OCI-LY3 (cell line): Measurements from ENCODE around the gene CD2BP2.
"Not testable (repeated sequence)": the region's sequence is repeated elsewhere in the genome, so short reads cannot be mapped to it uniquely, and the experiment has no call there.

Experiments used
- H2AFZ ChIP-seq: fragments of 200-600, 300-600 bp; shearing (Covaris generic); 2 replicates; pipeline ENCODE4 v1.6.0; 2014; ENCODE audit warnings: antibody characterized with exemption, low read depth, low read length
- H3K27ac ChIP-seq: fragments of 200-600, 300-600 bp; sonication (generic); 2 replicates; pipeline ENCODE4 v1.5.1; 2014; ENCODE audit warnings: mild to moderate bottlenecking, low read length, moderate library complexity, mixed read lengths
- H3K27me3 ChIP-seq: fragments of 200-600, 300-600 bp; sonication (generic); 2 replicates; pipeline ENCODE4 v1.6.1; 2014; ENCODE audit warnings: low read depth, low read length, mixed read lengths
- H3K36me3 ChIP-seq: fragments of 200-600, 300-600 bp; sonication (generic); replicated peaks from 2 replicates; pipeline ENCODE3; 2014; ENCODE audit warnings: low read depth, low read length, mixed read lengths
- H3K4me1 ChIP-seq: fragments of 300-600, 200-600 bp; sonication (generic); 2 replicates; pipeline ENCODE4 v1.6.1; 2014; ENCODE audit warnings: low read length, mixed read lengths
- H3K4me2 ChIP-seq: fragments of 200-600, 300-600 bp; sonication (generic); 2 replicates; pipeline ENCODE4 v1.6.1; 2014; ENCODE audit warnings: low read length, mixed read lengths
- H3K4me3 ChIP-seq: fragments of 300-600, 200-600 bp; sonication (generic); 2 replicates; pipeline ENCODE4 v1.5.1; 2014; ENCODE audit warnings: antibody characterized with exemption, mild to moderate bottlenecking, low read length, moderate library complexity
- H3K79me2 ChIP-seq: fragments of 300-600, 200-600 bp; shearing (Covaris generic); 2 replicates; pipeline ENCODE4 v1.6.1; 2014; ENCODE audit warnings: mild to moderate bottlenecking, low read length, mixed read lengths
- H3K9ac ChIP-seq: fragments of 300-600, 200-600 bp; shearing (Covaris generic); 2 replicates; pipeline ENCODE4 v1.6.0; 2014; ENCODE audit warnings: mild to moderate bottlenecking, low read length, moderate library complexity
- H3K9me3 ChIP-seq: fragments of 200-600, 300-600 bp; shearing (Covaris generic); 2 replicates; pipeline ENCODE4 v1.6.1; 2014; ENCODE audit warnings: low read length, mixed read lengths; ENCODE audit not compliant: insufficient read depth
- H4K20me1 ChIP-seq: fragments of 200-600, 300-600 bp; sonication (generic); 2 replicates; pipeline ENCODE4 v1.6.1; 2016; ENCODE audit warnings: low read length, mixed read lengths; ENCODE audit not compliant: insufficient read depth
- CTCF ChIP-seq: fragments of 200-600, 300-600 bp; sonication (generic); IDR thresholded peaks from 2 replicates; pipeline ENCODE4 v1.5.1; 2014; ENCODE audit warnings: antibody characterized with exemption, low read length, low read depth
- EZH2phosphoT487 ChIP-seq: fragments of 200-600 bp; shearing (Covaris generic); IDR thresholded peaks from 2 replicates; pipeline ENCODE4 v1.6.1; 2018; ENCODE audit warnings: antibody characterized with exemption, mixed run types, low read depth

The CD2BP2 gene

DNA sequence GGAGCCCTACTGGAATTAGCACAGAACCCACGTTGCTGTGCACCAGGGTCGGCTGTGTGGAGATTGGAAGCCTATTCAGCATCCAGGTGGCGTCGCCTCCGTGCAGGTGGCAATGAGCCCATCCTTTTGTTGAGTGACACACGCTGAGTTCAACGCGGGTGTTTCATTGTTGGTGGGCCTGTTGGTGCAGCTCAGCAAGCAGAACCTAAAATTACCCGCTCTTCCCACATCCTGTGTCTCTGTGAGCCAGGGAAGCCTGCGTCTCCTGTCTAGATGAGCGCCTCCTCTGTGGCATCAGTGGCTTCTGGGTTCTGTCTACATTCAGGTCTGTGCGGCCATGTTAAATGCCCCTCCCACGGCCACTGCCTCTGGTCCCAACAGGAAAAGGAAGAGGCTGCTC lies 14.5 kb downstream of the CD2BP2 start:
- H3K4me1 ChIP-seq = peaks cover 4% of the 10 kb centered on the region; the same call in 1 of the 2 replicates
- H2AFZ ChIP-seq = no peak overlapping the region
- no peak overlapping the region for H3K4me2 ChIP-seq
- no peaks in the 10 kb centered on the region for H3K79me2 ChIP-seq
- TF ChIP-seq EZH2phosphoT487 (no peak), CTCF (no peak)
- H3K27me3 ChIP-seq = no peaks in the 10 kb centered on the region
- H3K4me3 ChIP-seq = no peak overlapping the region
- H4K20me1 ChIP-seq = no peaks in the 10 kb centered on the region
- no peak overlapping the region for H3K27ac ChIP-seq
- no peaks in the 10 kb centered on the region for H3K36me3 ChIP-seq
- no peaks in the 10 kb centered on the region for H3K9me3 ChIP-seq
- no peak overlapping the region for H3K9ac ChIP-seq

DNA sequence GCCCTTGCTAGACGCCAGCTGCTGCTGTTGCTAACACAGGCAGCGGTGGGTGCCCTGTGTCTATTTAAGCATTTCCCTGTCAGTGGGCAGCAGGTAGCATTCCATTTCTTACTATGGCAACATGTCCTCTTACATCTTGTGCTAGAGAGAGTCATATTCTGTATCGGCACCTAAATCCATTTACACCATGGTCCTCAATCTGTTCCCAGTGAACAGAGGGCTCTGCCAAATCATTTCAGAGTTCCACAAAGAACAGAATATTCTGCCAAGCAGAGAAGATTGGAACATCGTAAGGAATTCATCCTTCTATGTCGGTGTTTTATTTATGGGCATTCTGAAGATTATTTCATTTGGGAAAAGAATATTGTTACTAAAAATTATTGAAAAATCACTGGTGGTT lies 16.4 kb downstream of the CD2BP2 start:
- not testable (repeated sequence) for H3K4me1 ChIP-seq

GRCh38 chr16:30337964-30338357 lies 17.1 kb downstream of the CD2BP2 start:
- H3K27ac ChIP-seq, H4K20me1 ChIP-seq, H2AFZ ChIP-seq, H3K4me1 ChIP-seq, H3K79me2 ChIP-seq, H3K4me3 ChIP-seq, H3K27me3 ChIP-seq, H3K36me3 ChIP-seq, H3K9ac ChIP-seq, H3K9me3 ChIP-seq, H3K4me2 ChIP-seq: not testable (repeated sequence)

More for the DNA sequence above, 16.4 kb downstream of the CD2BP2 start:
- not testable (repeated sequence) for H3K9me3 ChIP-seq, H3K27ac ChIP-seq, H3K27me3 ChIP-seq, H2AFZ ChIP-seq, H3K4me2 ChIP-seq, H3K36me3 ChIP-seq, H3K79me2 ChIP-seq, H4K20me1 ChIP-seq, H3K4me3 ChIP-seq, H3K9ac ChIP-seq

DNA sequence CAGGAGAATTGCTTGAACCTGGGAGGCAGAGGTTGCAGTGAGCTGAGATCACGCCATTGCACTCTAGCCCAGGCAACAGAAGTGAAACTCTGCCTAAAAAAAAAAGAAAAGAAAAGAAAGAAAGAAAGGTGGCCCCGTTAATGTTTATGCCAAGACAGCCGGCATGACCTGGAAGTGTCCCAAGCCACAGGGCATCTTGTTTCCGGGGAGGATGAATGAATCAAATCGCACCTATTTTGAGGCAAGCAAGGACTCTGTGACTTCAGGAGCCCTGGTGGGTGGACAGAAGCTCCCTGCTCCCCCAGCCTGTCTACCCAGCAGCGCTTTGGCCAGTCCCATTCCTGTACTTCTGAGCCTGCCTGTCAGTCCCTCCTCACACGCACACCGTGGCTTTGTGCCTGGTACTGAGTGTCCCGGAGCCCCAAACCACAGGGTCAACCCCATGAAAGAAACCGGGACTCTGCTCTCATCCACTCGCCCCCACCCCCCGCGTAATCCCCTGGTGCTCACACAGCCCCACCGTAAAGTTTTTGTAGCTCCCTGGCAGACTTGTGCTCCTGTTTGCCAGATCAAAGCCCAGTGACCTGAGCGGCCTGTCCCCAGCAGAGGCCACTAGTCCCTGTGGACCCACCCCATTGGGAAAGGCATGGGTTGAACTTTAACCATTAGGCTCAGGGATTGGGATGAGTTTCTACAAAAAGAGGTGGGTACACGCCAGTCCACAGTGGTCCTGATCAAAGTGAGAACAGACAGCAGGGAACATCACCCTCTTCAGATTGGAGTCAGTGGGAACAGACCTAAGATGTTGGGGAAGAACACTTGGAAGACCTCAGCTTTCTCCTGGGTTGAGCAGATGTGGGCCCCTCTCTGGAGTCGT lies 19.3 kb downstream of the CD2BP2 start:
- H3K4me1 ChIP-seq = peaks cover 5% of the 10 kb centered on the region; the same call in 1 of the 2 replicates
- no peaks in the 10 kb centered on the region for H3K9me3 ChIP-seq
- no peaks in the 10 kb centered on the region for H4K20me1 ChIP-seq
- peaks cover 21% of the 10 kb centered on the region for H3K79me2 ChIP-seq
- H3K4me3 ChIP-seq = peak overlapping the region; percentile 78
- H3K4me2 ChIP-seq = peak overlapping the region; percentile 69
- H3K27ac ChIP-seq = peak overlapping the region; percentile 64
- peak overlapping the region; percentile 34; the same call in 1 of the 2 replicates for H2AFZ ChIP-seq
- no peak for TF ChIP-seq EZH2phosphoT487
- TF ChIP-seq CTCF = no peak
- no peaks in the 10 kb centered on the region for H3K27me3 ChIP-seq
- H3K36me3 ChIP-seq = no peaks in the 10 kb centered on the region
- peak overlapping the region; percentile 63 for H3K9ac ChIP-seq

DNA sequence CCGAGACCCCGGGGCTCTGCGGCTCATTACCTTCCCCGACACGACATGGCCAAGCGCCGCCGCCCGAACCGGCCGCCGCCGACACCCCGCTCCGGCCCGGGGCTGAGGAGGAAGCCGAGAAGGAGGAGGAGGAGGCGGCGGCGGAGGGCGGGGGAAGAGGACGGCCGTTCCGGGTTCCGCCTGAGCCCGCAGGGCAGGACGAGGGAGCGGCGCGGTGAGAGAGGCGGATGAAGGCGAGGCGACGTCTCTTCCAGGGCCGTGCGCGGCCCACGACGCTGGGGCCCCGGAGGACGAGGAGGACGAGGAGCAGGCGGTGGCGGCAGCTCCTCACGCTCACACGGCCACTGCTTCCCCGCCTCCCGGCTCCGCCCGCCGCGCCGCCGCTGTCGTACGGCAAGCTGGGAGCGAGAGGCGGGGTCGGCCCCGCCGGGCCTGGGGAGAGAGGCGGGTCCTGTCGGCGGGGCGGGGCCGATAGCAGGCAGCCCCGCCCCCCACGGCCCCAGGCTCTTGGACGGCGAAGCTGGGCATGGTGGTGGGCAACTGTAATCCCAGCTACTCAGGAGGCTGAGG lies 20.0 kb downstream of the CD2BP2 start:
- H3K4me1 ChIP-seq, H3K9me3 ChIP-seq, H4K20me1 ChIP-seq, H3K27me3 ChIP-seq, H3K36me3 ChIP-seq: not testable (repeated sequence)
- peak overlapping the region; percentile 34; the same call in 1 of the 2 replicates for H2AFZ ChIP-seq
- H3K4me2 ChIP-seq = peak overlapping the region; percentile 69
- H3K4me3 ChIP-seq = peak overlapping the region; percentile 78
- H3K79me2 ChIP-seq = peaks cover 27% of the 10 kb centered on the region
- H3K27ac ChIP-seq = peak overlapping the region; percentile 64
- H3K9ac ChIP-seq = peak overlapping the region; percentile 63

DNA sequence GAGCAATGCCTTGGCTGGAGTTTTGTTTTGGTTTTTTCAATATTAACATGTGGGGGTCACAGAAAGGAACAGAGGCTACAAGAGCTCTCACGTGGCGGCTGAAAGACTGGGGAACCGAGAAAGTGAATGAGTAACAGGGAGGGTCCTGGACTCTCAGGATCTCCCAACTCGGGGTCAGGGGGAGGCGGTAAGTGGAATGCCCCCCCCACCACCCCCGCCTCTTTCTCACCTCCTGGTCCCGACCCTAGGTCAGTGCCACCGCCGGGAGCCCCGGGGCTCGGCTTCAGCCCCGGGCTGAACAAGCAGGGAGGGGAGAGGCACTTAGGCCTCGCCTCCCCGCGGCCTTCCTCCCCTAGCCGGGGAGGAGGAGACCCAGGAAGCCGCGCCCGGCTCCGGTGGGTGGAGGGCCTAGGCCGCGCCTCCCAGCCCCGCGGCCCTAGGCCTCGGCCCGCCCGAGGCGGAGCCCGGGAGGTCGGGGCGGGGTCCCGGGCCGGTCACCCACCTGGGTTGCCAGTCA lies 20.6 kb downstream of the CD2BP2 start:
- Histone ChIP-seq H3K4me2 (peak overlapping the region; percentile 43; the same call in 1 of the 2 replicates), H3K79me2 (peaks cover 30% of the 10 kb centered on the region), H3K9ac (peak overlapping the region; percentile 63; the same call in 1 of the 2 replicates), H3K27ac (peak overlapping the region; percentile 64), H3K4me3 (peak overlapping the region; percentile 78)
- H3K4me1 ChIP-seq, H3K36me3 ChIP-seq, H3K9me3 ChIP-seq, H3K27me3 ChIP-seq, H4K20me1 ChIP-seq, H2AFZ ChIP-seq: not testable (repeated sequence)

- not testable (repeated sequence) for H3K36me3 ChIP-seq, H3K27me3 ChIP-seq, H3K9me3 ChIP-seq, H3K4me2 ChIP-seq, H3K4me1 ChIP-seq, H3K4me3 ChIP-seq, H2AFZ ChIP-seq, H4K20me1 ChIP-seq, H3K9ac ChIP-seq, H3K27ac ChIP-seq
- peaks cover 29% of the 10 kb centered on the region for H3K79me2 ChIP-seq
Measured at GRCh38 chr16:30324220-30324619, 30.9 kb downstream of the CD2BP2 start.
